Measurements from ENCODE around the gene NFIB. TPM values are rescaled to one million over a fixed set of nuclear protein-coding genes. Genes with fewer than 3 reads are reported as not detected.

The NFIB gene
- polyA plus RNA-seq, 1 donor (not counting 4 experiments of a cell fraction or from before 2014, with no cell fraction given), result 8.9 TPM

- no peak overlapping the region for H3K4me2 ChIP-seq (ENCODE audit: control insufficient read depth, extremely low read depth, insufficient read depth, low read depth, low read length)
- peaks cover 29% of the 10 kb centered on the region for H3K79me2 ChIP-seq (ENCODE audit: control insufficient read depth, insufficient read depth, low read length)
- no peaks in the 10 kb centered on the region for H3K36me3 ChIP-seq (ENCODE audit: control insufficient read depth in 2 of 2, extremely low read depth in 1 of 2, insufficient read depth in 2 of 2, low read length in 2 of 2)
- H3K9ac ChIP-seq (ENCODE audit: control insufficient read depth, extremely low read depth, insufficient read depth, low read length), result no peak overlapping the region
- no peaks in the 10 kb centered on the region for H3K9me3 ChIP-seq (ENCODE audit: control insufficient read depth, low read depth, low read length)
- peaks cover 43% of the 10 kb centered on the region for H3K4me1 ChIP-seq (ENCODE audit: control insufficient read depth, extremely low read depth, insufficient read depth, low read length)
- H2AFZ ChIP-seq (ENCODE audit: control insufficient read depth, low read length), result no peak overlapping the region
- H3K27ac ChIP-seq (ENCODE audit: control insufficient read depth, insufficient read depth, low read length), result no peak overlapping the region
- DNase-seq (ENCODE audit: low read depth, low spot score) (no peak), FAIRE-seq (peak; percentile 5)
- no peak for TF ChIP-seq EZH2 (IDR thresholded peaks at IDR 0.05; ENCODE audit: low read length)
- TF ChIP-seq, protein P1, sequence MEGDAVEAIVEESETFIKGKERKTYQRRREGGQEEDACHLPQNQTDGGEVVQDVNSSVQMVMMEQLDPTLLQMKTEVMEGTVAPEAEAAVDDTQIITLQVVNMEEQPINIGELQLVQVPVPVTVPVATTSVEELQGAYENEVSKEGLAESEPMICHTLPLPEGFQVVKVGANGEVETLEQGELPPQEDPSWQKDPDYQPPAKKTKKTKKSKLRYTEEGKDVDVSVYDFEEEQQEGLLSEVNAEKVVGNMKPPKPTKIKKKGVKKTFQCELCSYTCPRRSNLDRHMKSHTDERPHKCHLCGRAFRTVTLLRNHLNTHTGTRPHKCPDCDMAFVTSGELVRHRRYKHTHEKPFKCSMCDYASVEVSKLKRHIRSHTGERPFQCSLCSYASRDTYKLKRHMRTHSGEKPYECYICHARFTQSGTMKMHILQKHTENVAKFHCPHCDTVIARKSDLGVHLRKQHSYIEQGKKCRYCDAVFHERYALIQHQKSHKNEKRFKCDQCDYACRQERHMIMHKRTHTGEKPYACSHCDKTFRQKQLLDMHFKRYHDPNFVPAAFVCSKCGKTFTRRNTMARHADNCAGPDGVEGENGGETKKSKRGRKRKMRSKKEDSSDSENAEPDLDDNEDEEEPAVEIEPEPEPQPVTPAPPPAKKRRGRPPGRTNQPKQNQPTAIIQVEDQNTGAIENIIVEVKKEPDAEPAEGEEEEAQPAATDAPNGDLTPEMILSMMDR (optimal IDR thresholded peaks at IDR 0.05 in 1 of 3, IDR thresholded peaks at IDR 0.05 in 1 of 3, conservative IDR thresholded peaks at IDR 0.05 in 1 of 3; ENCODE audit: extremely low read depth in 1 of 3, insufficient read depth in 2 of 3, low read length in 3 of 3), result no peak
- no peaks in the 10 kb centered on the region for H4K20me1 ChIP-seq (ENCODE audit: control insufficient read depth, extremely low read depth, insufficient read depth, low read length)
- H3K4me3 ChIP-seq (ENCODE audit: control insufficient read depth in 2 of 3, extremely low read depth in 1 of 3, insufficient read depth in 2 of 3, low read depth in 1 of 3, low read length in 3 of 3), result no peak overlapping the region
- no peaks in the 10 kb centered on the region for H3K27me3 ChIP-seq (ENCODE audit: control insufficient read depth, extremely low read depth, insufficient read depth, low read length)
- H3K9me1 ChIP-seq (ENCODE audit: control insufficient read depth, extremely low read depth, insufficient read depth, low read length), result no peaks in the 10 kb centered on the region
- dilution Hi-C loops (cut with MboI; ENCODE audit: extremely low pct_ligation_motif_present, low sequenced_read_pairs), result no loop called here
These were observed 95.7 kb downstream of the NFIB start for GRCh38 chr9:14218253-14218652.

DNA sequence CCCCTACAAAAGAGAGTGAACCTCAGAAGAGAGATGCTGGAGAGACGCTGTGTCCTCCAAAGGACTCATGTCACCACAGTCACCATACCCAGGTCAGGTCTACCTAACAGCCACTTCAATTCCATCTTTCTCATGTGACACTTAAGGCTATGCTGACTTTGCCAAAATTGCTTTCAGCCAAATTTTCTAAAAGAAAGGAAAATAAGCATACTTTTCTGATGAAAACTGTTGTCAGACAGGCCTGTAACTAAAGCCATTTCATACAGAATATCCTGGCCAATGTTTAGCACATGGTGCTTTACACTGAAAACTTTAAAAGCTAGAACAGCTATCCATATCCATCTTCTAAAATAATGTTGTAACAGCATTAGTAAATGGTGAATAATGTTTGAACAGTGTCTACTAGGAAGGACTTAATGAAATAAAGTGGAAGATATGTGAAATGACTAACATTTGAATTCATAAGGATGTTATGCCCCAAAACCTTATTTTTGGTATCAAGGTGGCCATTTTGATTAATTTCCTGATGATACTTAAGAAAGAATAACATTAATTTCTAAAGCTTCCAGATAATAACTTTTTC, 97.2 kb downstream of the NFIB start:
- Histone ChIP-seq H3K4me3 (ENCODE audit: control insufficient read depth in 2 of 3, extremely low read depth in 1 of 3, insufficient read depth in 2 of 3, low read depth in 1 of 3, low read length in 3 of 3) (no peak overlapping the region), H3K9me3 (ENCODE audit: control insufficient read depth, low read depth, low read length) (no peaks in the 10 kb centered on the region), H3K79me2 (ENCODE audit: control insufficient read depth, insufficient read depth, low read length) (peaks cover 32% of the 10 kb centered on the region), H3K9me1 (ENCODE audit: control insufficient read depth, extremely low read depth, insufficient read depth, low read length) (no peaks in the 10 kb centered on the region), H3K9ac (ENCODE audit: control insufficient read depth, extremely low read depth, insufficient read depth, low read length) (no peak overlapping the region), H3K27ac (ENCODE audit: control insufficient read depth, insufficient read depth, low read length) (peak overlapping the region; percentile 2), H3K36me3 (ENCODE audit: control insufficient read depth in 2 of 2, extremely low read depth in 1 of 2, insufficient read depth in 2 of 2, low read length in 2 of 2) (no peaks in the 10 kb centered on the region), H3K27me3 (ENCODE audit: control insufficient read depth, extremely low read depth, insufficient read depth, low read length) (no peaks in the 10 kb centered on the region), H3K4me2 (ENCODE audit: control insufficient read depth, extremely low read depth, insufficient read depth, low read depth, low read length) (no peak overlapping the region), H2AFZ (ENCODE audit: control insufficient read depth, low read length) (no peak overlapping the region), H4K20me1 (ENCODE audit: control insufficient read depth, extremely low read depth, insufficient read depth, low read length) (no peaks in the 10 kb centered on the region), H3K4me1 (ENCODE audit: control insufficient read depth, extremely low read depth, insufficient read depth, low read length) (peaks cover 50% of the 10 kb centered on the region)
- no peak for TF ChIP-seq EZH2 (IDR thresholded peaks at IDR 0.05; ENCODE audit: low read length)
- TF ChIP-seq, protein P1 (optimal IDR thresholded peaks at IDR 0.05 in 1 of 3, IDR thresholded peaks at IDR 0.05 in 1 of 3, conservative IDR thresholded peaks at IDR 0.05 in 1 of 3; ENCODE audit: extremely low read depth in 1 of 3, insufficient read depth in 2 of 3, low read length in 3 of 3), result no peak
- no peak for DNase-seq (ENCODE audit: low read depth, low spot score)
- no peak for FAIRE-seq
- dilution Hi-C loops (cut with MboI; ENCODE audit: extremely low pct_ligation_motif_present, low sequenced_read_pairs), result no loop called here

All from keratinocyte (primary cell).